Uterus (tissue), 2 donors: ENCODE measurements around the gene KCTD11.

Experiments used
- CTCF ChIP-seq, 4 experiments: fragments of 200-600 bp in 2 of 4; fragments of 450-650 bp in 2 of 4; sonication (generic) in 2 of 4; IDR thresholded peaks; one replicate each; pipeline ENCODE4 v1.5.1; 2016 to 2019; ENCODE audit warnings: antibody characterized with exemption in 4 of 4, mild to moderate bottlenecking in 2 of 4, moderate library complexity in 1 of 4
- POLR2A ChIP-seq, 2 donors: fragments of 450-650 bp; IDR thresholded peaks; one replicate each; pipeline ENCODE4 v1.6.1; 2016; ENCODE audit warnings: antibody characterized with exemption in 2 of 2, mild to moderate bottlenecking in 1 of 2, moderate library complexity in 1 of 2

GRCh38 chr17:7317161-7317803 lies 34.7 kb upstream of the KCTD11 start:
- no peak for TF ChIP-seq POLR2A (IDR thresholded peaks at IDR 0.05)
- no peak for TF ChIP-seq CTCF (IDR thresholded peaks at IDR 0.05)
